ENCODE measurements around the gene RNU7-1. TPM values are rescaled to one million over a fixed set of nuclear protein-coding genes. Genes with fewer than 3 reads are reported as not detected.

Gene RNU7-1
- total and polyA plus RNA-seq, 9 of the 15 experiments (the other 6 are each of a cell fraction or from before 2014, with no cell fraction given) = not detected

DNA sequence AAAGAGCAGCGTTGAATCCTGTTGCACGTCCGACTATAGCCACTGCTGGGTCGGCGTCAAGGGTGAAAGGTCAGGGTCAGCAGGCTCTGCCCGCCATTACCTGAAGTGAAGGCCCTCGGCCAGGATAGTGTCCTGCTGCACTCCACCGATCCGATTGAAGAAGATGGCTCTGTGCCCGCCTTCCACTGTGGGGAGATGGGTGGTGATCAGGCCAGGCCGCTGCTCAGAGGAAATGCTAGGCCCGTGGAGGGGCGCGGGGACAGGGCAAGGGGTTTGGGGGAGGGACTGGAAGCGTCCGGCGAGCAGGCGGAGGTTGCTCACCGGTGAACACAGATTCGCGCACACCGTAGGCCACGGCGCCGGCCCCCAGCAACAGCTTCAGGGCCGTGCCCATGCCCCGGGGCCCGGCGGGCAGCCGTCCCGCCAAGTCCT is 26.5 kb downstream of the RNU7-1 start (continued):
- TF ChIP-seq, protein P1, sequence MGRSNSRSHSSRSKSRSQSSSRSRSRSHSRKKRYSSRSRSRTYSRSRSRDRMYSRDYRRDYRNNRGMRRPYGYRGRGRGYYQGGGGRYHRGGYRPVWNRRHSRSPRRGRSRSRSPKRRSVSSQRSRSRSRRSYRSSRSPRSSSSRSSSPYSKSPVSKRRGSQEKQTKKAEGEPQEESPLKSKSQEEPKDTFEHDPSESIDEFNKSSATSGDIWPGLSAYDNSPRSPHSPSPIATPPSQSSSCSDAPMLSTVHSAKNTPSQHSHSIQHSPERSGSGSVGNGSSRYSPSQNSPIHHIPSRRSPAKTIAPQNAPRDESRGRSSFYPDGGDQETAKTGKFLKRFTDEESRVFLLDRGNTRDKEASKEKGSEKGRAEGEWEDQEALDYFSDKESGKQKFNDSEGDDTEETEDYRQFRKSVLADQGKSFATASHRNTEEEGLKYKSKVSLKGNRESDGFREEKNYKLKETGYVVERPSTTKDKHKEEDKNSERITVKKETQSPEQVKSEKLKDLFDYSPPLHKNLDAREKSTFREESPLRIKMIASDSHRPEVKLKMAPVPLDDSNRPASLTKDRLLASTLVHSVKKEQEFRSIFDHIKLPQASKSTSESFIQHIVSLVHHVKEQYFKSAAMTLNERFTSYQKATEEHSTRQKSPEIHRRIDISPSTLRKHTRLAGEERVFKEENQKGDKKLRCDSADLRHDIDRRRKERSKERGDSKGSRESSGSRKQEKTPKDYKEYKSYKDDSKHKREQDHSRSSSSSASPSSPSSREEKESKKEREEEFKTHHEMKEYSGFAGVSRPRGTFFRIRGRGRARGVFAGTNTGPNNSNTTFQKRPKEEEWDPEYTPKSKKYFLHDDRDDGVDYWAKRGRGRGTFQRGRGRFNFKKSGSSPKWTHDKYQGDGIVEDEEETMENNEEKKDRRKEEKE (IDR thresholded peaks at IDR 0.05; ENCODE audit: borderline replicate concordance in 1 of 2, control insufficient read depth in 1 of 2, low read depth in 2 of 2, low read length in 1 of 2) = no peak
- TF ChIP-seq U2AF2 (optimal IDR thresholded peaks at IDR 0.05; ENCODE audit: low read depth, low read length) (no peak), SMARCA5 (IDR thresholded peaks at IDR 0.05) (no peak), PRMT5 (CRISPR knock-in tag; IDR thresholded peaks at IDR 0.05) (0 out of 2 replicates have a peak, but pooled peaks have one; percentile 11), NR2F6 (CRISPR knock-in tag; IDR thresholded peaks at IDR 0.05) (no peak), SAFB (IDR thresholded peaks at IDR 0.05; ENCODE audit: borderline replicate concordance, low read depth, low read length) (no peak), TAL1 (IDR thresholded peaks at IDR 0.05) (no peak), PRDM10 (IDR thresholded peaks at IDR 0.05; ENCODE audit: partially characterized antibody) (no peak), KLF6 (CRISPR knock-in tag; IDR thresholded peaks at IDR 0.05; ENCODE audit: borderline replicate concordance) (no peak), ZNF232 (CRISPR knock-in tag; IDR thresholded peaks at IDR 0.05) (no peak), NR2C2 (CRISPR knock-in tag; IDR thresholded peaks at IDR 0.05) (peak; percentile 90), NR2C2 (tag; IDR thresholded peaks at IDR 0.05) (peak; percentile 93)
- TF ChIP-seq, protein P2, sequence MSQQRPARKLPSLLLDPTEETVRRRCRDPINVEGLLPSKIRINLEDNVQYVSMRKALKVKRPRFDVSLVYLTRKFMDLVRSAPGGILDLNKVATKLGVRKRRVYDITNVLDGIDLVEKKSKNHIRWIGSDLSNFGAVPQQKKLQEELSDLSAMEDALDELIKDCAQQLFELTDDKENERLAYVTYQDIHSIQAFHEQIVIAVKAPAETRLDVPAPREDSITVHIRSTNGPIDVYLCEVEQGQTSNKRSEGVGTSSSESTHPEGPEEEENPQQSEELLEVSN (IDR thresholded peaks at IDR 0.05; ENCODE audit: borderline replicate concordance in 1 of 2, extremely low read depth in 1 of 2, insufficient read depth in 1 of 2, insufficient read length in 1 of 2, low read depth in 1 of 2, low read length in 1 of 2, poor library complexity in 1 of 2, severe bottlenecking in 1 of 2) = peak in 1 of 2 experiments; percentile 14
- TF ChIP-seq, protein P3, sequence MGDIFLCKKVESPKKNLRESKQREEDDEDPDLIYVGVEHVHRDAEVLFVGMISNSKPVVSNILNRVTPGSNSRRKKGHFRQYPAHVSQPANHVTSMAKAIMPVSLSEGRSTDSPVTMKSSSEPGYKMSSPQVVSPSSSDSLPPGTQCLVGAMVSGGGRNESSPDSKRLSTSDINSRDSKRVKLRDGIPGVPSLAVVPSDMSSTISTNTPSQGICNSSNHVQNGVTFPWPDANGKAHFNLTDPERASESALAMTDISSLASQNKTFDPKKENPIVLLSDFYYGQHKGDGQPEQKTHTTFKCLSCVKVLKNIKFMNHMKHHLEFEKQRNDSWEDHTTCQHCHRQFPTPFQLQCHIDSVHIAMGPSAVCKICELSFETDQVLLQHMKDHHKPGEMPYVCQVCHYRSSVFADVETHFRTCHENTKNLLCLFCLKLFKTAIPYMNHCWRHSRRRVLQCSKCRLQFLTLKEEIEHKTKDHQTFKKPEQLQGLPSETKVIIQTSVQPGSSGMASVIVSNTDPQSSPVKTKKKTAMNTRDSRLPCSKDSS (IDR thresholded peaks at IDR 0.05; ENCODE audit: low read depth, partially characterized antibody) = no peak
- TF ChIP-seq, protein P4, sequence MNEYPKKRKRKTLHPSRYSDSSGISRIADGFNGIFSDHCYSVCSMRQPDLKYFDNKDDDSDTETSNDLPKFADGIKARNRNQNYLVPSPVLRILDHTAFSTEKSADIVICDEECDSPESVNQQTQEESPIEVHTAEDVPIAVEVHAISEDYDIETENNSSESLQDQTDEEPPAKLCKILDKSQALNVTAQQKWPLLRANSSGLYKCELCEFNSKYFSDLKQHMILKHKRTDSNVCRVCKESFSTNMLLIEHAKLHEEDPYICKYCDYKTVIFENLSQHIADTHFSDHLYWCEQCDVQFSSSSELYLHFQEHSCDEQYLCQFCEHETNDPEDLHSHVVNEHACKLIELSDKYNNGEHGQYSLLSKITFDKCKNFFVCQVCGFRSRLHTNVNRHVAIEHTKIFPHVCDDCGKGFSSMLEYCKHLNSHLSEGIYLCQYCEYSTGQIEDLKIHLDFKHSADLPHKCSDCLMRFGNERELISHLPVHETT (CRISPR knock-in tag; conservative IDR thresholded peaks at IDR 0.05 in 1 of 2, IDR thresholded peaks at IDR 0.05 in 1 of 2) = no peak

All from K562 (cell line).